ENCODE data around the gene RPL36.

The RPL36 gene

DNA sequence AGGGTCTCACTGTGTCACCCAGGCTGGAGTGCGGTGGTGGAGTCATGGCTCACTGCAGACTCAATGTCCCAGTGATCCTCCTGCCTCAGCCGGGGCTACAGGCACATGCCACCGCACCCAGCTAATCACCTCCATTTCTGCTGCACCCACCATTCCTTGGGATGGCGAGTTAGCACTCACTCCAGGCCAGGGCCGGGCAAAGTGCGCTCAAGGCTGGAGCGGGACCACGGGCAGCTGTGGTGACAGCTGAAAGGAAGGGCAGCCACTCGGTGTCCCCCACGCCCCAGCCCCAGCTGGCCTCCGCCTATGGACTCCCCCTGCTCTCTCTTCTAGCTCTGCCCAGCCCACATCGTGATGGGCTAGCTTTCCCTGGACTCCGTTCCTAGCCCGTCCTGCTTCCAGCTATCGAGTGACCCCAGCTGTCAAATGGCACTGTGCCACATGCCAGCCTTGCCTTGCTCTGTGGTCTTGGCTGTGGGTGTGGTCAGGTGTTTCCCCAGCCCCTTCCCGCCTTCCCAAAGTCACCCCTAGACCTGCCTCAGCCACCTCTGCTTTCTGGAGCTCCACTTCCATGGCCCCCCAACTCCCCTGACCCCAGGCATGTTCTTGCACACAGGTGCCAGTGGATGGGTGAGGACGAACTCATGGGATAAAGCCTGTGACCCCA is 13.9 kb upstream of the RPL36 start:
- Histone ChIP-seq H3K9ac (ENCODE audit: low read depth, low read length) (no peak overlapping the region), H3K4me1 (ENCODE audit: control insufficient read depth, insufficient read depth, low read length) (peaks cover 20% of the 10 kb centered on the region), H3K36me3 (ENCODE audit: insufficient read depth, low read length) (peaks cover 16% of the 10 kb centered on the region), H3K4me2 (ENCODE audit: low read length) (no peak overlapping the region), H3K9me3 (replicated peaks; ENCODE audit: low read length) (no peaks in the 10 kb centered on the region), H3K4me3 (ENCODE audit: low read length) (no peak overlapping the region), H3K27me3 (ENCODE audit: control insufficient read depth, insufficient read depth, low read length) (no peaks in the 10 kb centered on the region)

DNA sequence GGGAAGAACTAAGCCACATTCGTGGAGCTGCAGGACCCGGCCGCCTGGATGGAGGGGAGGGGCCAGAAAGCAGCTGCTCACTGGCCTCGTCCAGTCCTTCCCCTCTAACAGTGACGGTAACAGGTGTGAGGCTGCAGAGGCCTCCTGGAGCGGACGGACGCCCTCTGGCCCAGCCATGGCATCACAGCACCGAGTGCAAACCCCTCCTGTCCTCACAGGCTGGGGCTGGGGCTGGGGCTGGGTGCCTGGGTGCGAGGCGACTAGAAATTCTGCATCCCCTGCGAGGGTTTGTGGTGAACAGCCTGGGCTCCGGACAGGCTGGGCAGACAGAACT is 13.4 kb upstream of the RPL36 start:
- Histone ChIP-seq H3K4me1 (ENCODE audit: control insufficient read depth, insufficient read depth, low read length) (peaks cover 20% of the 10 kb centered on the region), H3K4me3 (ENCODE audit: low read length) (no peak overlapping the region), H3K9ac (ENCODE audit: low read depth, low read length) (no peak overlapping the region), H3K9me3 (replicated peaks; ENCODE audit: low read length) (no peaks in the 10 kb centered on the region), H3K27me3 (ENCODE audit: control insufficient read depth, insufficient read depth, low read length) (no peaks in the 10 kb centered on the region), H3K36me3 (ENCODE audit: insufficient read depth, low read length) (peaks cover 11% of the 10 kb centered on the region), H3K4me2 (ENCODE audit: low read length) (no peak overlapping the region)

DNA sequence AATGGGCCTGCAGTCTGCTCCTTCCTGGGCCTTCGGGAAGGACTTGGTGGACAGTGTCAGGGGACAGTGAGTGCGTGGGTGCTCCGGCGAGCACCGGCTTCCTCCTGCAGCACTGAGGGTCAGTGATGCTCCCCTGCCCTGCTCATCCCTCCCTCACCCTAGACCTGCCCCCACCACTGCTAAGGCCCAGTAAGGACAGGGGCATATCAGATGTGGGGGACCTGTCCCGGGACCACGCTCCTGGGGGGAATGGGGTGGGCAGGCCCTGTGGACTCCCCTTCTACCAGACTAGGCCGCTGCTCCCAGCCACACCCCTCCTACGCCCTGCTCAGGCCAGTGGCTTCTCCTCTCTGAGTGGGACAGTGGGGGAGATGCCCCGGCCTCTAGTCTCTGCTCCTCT is 13.0 kb upstream of the RPL36 start:
- Histone ChIP-seq H3K9ac (ENCODE audit: low read depth, low read length) (no peak overlapping the region), H3K4me3 (ENCODE audit: low read length) (no peak overlapping the region), H3K4me1 (ENCODE audit: control insufficient read depth, insufficient read depth, low read length) (peaks cover 20% of the 10 kb centered on the region), H3K4me2 (ENCODE audit: low read length) (no peak overlapping the region), H3K9me3 (replicated peaks; ENCODE audit: low read length) (no peaks in the 10 kb centered on the region), H3K27me3 (ENCODE audit: control insufficient read depth, insufficient read depth, low read length) (no peaks in the 10 kb centered on the region), H3K36me3 (ENCODE audit: insufficient read depth, low read length) (peaks cover 7% of the 10 kb centered on the region)

DNA sequence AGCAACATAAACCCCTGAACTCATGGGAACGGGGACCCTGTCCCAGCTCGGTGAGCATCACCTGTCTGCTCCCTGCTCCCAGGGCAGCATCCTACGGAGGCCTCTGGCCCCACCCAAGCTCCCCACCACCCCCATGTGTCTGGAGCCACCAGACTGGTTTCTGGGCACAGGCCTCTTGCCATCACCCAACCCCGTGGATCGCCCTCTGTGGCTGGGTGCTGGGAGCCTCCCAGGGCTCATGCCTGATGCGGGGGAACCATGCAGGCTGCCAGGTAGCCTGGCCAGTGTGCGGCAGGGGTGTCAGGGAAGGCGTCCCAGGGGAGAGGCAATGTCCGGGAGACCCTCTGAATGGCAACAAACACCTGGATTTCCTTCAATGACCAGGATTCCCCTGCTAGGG is 12.5 kb upstream of the RPL36 start:
- Histone ChIP-seq H3K9me3 (replicated peaks; ENCODE audit: low read length) (no peaks in the 10 kb centered on the region), H3K4me2 (ENCODE audit: low read length) (no peak overlapping the region), H3K4me3 (ENCODE audit: low read length) (no peak overlapping the region), H3K9ac (ENCODE audit: low read depth, low read length) (no peak overlapping the region), H3K4me1 (ENCODE audit: control insufficient read depth, insufficient read depth, low read length) (peaks cover 20% of the 10 kb centered on the region), H3K36me3 (ENCODE audit: insufficient read depth, low read length) (peaks cover 7% of the 10 kb centered on the region), H3K27me3 (ENCODE audit: control insufficient read depth, insufficient read depth, low read length) (no peaks in the 10 kb centered on the region)

DNA sequence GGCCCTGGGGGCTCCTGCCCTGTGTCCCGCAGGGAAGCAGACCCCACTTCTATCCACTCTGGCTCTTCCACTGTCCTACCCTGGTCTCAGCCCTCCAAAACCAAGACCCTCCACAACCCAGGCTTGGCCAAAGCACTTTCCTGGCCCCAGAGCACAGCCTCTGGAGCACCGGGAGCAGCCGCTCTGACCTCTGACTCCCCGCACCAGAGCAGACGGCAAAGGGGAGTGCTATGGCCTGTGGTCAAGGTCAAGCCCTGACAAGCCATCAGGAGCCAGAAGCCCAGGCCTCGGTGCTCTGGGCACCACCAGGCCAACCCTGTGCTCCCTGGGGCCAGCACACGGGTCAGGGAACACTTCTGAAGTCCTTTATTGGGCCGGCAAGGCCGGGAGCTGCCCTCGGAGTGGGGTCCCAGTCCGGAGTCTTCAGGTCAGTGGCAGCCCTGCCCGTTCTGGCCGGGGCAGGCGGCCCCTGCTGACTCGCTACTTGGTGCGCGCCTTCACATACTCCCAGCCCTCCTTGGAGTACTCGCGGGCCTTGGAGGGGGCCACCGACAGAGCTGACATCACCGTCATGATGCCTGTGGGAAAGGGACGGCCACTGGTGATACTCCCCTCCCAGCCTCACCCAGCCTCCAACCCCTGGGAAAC is 11.9 kb upstream of the RPL36 start:
- Histone ChIP-seq H3K4me2 (ENCODE audit: low read length) (no peak overlapping the region), H3K9me3 (replicated peaks; ENCODE audit: low read length) (no peaks in the 10 kb centered on the region), H3K9ac (ENCODE audit: low read depth, low read length) (no peak overlapping the region)

DNA sequence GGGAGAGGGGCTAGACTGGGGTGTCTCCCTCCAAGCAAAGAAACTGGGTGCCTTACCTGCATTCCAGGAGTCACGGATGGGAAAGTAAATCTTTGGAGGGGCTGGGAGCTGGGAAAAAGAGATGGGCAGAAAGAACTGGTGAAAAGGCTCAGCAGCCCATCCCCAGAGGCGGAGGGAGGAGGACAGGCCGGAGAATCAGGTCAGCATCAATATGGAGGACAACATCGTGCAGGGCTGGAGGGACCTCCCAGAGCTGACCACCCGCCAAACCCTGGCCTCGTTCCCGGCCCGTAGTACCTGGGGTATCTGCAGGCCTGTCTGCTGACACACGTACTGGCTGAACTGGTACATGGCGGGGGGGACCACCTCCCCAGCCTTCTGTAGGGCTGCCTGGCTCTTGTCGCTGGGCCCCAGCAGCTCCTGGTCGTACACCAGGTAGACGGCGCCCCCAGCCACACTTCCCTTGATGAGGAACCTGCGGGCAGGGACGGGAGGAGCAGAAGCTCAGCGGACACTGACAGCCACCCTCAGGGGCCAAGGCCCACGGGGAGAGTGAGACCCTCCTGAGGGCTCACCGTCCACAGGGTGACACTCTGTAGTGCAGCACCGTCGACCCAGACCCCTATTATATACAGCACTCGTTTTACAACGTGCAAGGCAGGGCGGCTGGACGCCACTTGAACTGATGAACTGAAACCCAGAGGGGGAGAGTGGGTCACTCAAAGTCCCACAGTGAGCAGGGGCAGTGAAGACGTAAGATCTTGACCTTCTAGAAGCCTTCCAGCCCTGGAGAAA is 10.6 kb upstream of the RPL36 start:
- Histone ChIP-seq H3K36me3 (ENCODE audit: insufficient read depth, low read length) (peaks cover 7% of the 10 kb centered on the region), H3K9ac (ENCODE audit: low read depth, low read length) (peak overlapping the region; percentile 94), H3K4me3 (ENCODE audit: low read length) (peak overlapping the region; percentile 95), H3K4me2 (ENCODE audit: low read length) (peak overlapping the region; percentile 99), H3K27me3 (ENCODE audit: control insufficient read depth, insufficient read depth, low read length) (no peaks in the 10 kb centered on the region), H3K9me3 (replicated peaks; ENCODE audit: low read length) (no peaks in the 10 kb centered on the region), H3K4me1 (ENCODE audit: control insufficient read depth, insufficient read depth, low read length) (peaks cover 20% of the 10 kb centered on the region)

More for the DNA sequence above, 11.9 kb upstream of the RPL36 start:
- Histone ChIP-seq H3K36me3 (ENCODE audit: insufficient read depth, low read length) (peaks cover 7% of the 10 kb centered on the region), H3K4me1 (ENCODE audit: control insufficient read depth, insufficient read depth, low read length) (peaks cover 20% of the 10 kb centered on the region), H3K4me3 (ENCODE audit: low read length) (no peak overlapping the region), H3K27me3 (ENCODE audit: control insufficient read depth, insufficient read depth, low read length) (no peaks in the 10 kb centered on the region)

DNA sequence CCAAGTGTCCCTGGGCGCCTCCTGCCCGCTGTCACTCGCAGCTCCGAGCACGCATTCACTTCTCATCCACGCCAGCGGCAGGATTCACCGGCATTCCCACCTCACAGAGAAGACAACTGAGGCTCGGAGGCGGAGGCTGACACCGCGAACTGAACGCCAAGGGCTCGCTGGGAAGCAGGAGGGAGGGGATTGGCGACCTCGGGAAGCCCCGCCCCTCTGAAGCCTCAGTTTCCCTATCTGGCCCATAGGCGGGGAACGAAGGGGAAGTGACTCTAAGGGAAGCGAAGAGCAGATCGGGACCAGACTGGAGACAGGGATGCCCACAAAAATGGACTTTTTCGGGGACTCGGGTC is 10.0 kb upstream of the RPL36 start:
- H3K36me3 ChIP-seq (ENCODE audit: insufficient read depth, low read length) = peaks cover 7% of the 10 kb centered on the region
- peak overlapping the region; percentile 99 for H3K4me2 ChIP-seq (ENCODE audit: low read length)
- H3K4me3 ChIP-seq (ENCODE audit: low read length) = peak overlapping the region; percentile 95
- H3K27me3 ChIP-seq (ENCODE audit: control insufficient read depth, insufficient read depth, low read length) = no peaks in the 10 kb centered on the region
- peak overlapping the region; percentile 94 for H3K9ac ChIP-seq (ENCODE audit: low read depth, low read length)
- peaks cover 20% of the 10 kb centered on the region for H3K4me1 ChIP-seq (ENCODE audit: control insufficient read depth, insufficient read depth, low read length)
- no peaks in the 10 kb centered on the region for H3K9me3 ChIP-seq (replicated peaks; ENCODE audit: low read length)

DNA sequence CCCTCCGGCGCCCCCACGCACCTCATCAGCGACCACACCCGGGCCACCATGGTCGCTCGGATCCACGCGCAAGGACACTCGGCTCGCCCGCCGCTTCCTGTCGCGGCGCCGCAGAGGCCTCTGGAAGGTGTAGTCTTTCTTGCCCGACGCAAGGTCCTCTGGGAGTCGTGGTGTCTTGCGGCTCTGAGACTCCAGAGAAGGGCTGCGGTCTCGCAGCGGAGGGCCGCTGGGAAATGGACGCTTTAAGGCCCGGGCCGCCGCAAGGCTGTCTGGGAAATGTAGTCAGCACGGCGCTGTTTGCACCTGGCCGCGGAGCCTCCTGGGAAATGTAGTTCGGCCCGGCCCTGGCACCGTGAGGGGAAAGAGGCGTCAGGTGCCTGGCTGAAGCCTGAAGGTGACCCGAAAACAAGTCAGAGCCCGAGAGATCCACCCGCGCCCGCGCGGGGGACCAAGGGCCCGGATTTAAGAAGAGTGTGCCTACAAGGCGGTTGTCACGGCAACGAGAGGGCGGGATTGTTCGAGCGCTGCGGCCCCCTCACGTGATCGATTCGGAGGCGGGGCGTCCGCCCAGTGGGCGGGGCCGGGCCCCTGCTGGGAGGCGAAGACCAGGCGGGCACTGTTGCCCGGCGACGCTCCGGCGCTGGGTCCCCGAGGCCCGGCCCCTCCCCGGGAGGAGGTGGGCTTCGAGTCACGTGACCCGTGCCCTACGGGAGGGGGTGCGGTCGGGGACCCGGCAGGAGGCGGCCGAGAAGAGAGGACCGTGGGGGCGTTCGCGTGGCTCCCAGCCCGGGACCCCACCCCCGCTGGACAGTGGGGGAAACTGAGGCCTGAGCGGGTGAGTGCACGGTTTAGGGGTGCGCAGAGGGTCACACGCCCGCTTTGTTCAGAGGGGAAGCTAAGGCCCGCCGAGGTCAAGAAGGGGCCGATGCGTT is 9.4 kb upstream of the RPL36 start, which contains the start of the genes HSD11B1L and MICOS13:
Gene HSD11B1L (plus strand): TSS at position 591 of the 932 bp plus-strand sequence. CDS start 3,806 bp downstream, outside the sequence.
Gene MICOS13 (minus strand): TSS at position 80 of the 932 bp plus-strand sequence. CDS start 30 bp downstream, at position 50.
- Histone ChIP-seq H3K4me2 (ENCODE audit: low read length) (peak within 1 kb of the TSS; percentile 99), H3K9me3 (replicated peaks; ENCODE audit: low read length) (no peaks in the 10 kb centered on the region), H3K4me1 (ENCODE audit: control insufficient read depth, insufficient read depth, low read length) (peaks cover 20% of the 10 kb centered on the region), H3K36me3 (ENCODE audit: insufficient read depth, low read length) (peaks cover 7% of the 10 kb centered on the region), H3K27me3 (ENCODE audit: control insufficient read depth, insufficient read depth, low read length) (no peaks in the 10 kb centered on the region), H3K9ac (ENCODE audit: low read depth, low read length) (peak within 1 kb of the TSS; percentile 94), H3K4me3 (ENCODE audit: low read length) (peak within 1 kb of the TSS; percentile 95)

DNA sequence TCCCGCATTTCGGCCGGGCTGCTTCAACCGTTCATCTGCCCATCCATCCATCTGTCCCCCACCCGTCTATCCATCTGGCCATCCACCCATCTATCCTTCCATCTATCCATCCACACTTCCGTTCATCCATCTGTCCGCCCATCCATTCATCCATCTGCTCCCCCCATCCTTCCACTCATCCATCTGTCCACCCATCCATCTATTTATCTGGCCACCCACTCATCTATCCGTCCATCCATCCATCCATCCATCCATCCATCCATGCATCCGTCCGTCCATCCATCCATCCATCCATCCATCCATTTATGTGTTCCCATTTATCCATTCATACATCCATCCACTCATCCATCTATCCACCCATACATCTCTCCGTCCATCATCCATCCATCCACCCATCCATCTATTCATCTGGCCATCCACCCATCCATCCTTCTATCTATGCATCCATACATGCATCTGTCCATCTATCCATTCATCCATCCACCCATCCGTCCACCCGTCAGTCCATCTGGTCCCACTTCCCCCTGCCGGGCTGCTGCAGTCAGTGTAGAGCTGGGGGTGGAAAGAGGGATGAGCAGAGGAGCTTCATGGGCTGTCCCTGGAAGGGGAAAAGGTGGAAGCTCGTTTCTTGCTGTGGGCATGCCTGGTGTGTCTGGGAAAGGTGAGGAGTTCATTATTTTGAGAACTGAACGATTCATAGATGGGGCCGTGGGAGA is 8.5 kb upstream of the RPL36 start:
- Histone ChIP-seq H3K9me3 (replicated peaks; ENCODE audit: low read length) (no peaks in the 10 kb centered on the region), H3K4me1 (ENCODE audit: control insufficient read depth, insufficient read depth, low read length) (peaks cover 18% of the 10 kb centered on the region), H3K4me2 (ENCODE audit: low read length) (peak overlapping the region; percentile 99), H3K4me3 (ENCODE audit: low read length) (peak overlapping the region; percentile 95), H3K27me3 (ENCODE audit: control insufficient read depth, insufficient read depth, low read length) (no peaks in the 10 kb centered on the region), H3K9ac (ENCODE audit: low read depth, low read length) (peak overlapping the region; percentile 94), H3K36me3 (ENCODE audit: insufficient read depth, low read length) (peaks cover 7% of the 10 kb centered on the region)

DNA sequence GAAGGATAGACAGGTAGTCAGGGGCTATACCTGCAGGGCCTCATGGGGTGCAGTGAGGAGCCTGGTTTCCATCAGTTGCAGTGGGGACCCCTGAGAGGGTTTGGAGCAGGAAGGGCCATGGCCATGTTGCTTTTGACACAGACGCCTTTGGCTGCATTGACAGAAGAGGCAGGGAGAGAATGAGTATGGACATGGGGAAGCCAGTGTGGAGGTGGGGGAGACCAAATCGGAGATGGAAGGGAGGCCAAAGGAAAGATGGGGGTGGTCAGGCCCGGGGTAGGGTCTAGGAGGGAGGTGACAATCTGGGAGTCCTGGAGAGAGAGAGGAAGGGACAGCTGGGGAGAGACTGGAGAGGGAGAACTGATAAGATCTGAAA is 8.0 kb upstream of the RPL36 start:
- Histone ChIP-seq H3K4me3 (ENCODE audit: low read length) (no peak overlapping the region), H3K36me3 (ENCODE audit: insufficient read depth, low read length) (peaks cover 7% of the 10 kb centered on the region), H3K9me3 (replicated peaks; ENCODE audit: low read length) (no peaks in the 10 kb centered on the region), H3K9ac (ENCODE audit: low read depth, low read length) (no peak overlapping the region), H3K4me1 (ENCODE audit: control insufficient read depth, insufficient read depth, low read length) (peaks cover 13% of the 10 kb centered on the region), H3K4me2 (ENCODE audit: low read length) (no peak overlapping the region), H3K27me3 (ENCODE audit: control insufficient read depth, insufficient read depth, low read length) (no peaks in the 10 kb centered on the region)
